Gastroesophageal sphincter (tissue), 4 donors: ENCODE results near the gene RPRD2. TPM values are rescaled to one million over a fixed set of nuclear protein-coding genes. Genes with fewer than 3 reads are reported as not detected.

ENCODE experiments used
- ATAC-seq: fragments of 150-250 bp; one replicate; pipeline ENCODE4 v1.9.1; 2016; ENCODE audit warnings: mild to moderate bottlenecking, moderate library complexity
- H3K27ac ChIP-seq, 4 donors: fragments of 200-600 bp; sonication (generic) in 3 of 4; 1 replicate in 3 of 4; 2 replicates in 1 of 4; pipeline ENCODE4 v1.5.1; 2016 to 2019
- H3K27me3 ChIP-seq: fragments of 200-600 bp; sonication (generic); one replicate; pipeline ENCODE4 v1.5.1; 2019
- H3K36me3 ChIP-seq, 2 donors: fragments of 200-600 bp; sonication (generic); one replicate each; pipeline ENCODE4 v1.5.1; 2019; ENCODE audit warnings: control low read depth in 1 of 2
- H3K4me1 ChIP-seq, 3 donors: fragments of 200-600 bp; sonication (generic); 1 replicate in 2 of 3; 2 replicates in 1 of 3; pipeline ENCODE4 v1.5.1; 2016 to 2019; ENCODE audit warnings: control low read depth in 2 of 3
- H3K4me3 ChIP-seq, 2 donors: fragments of 200-600 bp; sonication (generic); one replicate each; pipeline ENCODE4 v1.5.1; 2019; ENCODE audit warnings: mild to moderate bottlenecking in 1 of 2, moderate library complexity in 1 of 2
- H3K9me3 ChIP-seq, 3 donors: fragments of 200-600 bp; sonication (generic); one replicate each; pipeline ENCODE4 v1.5.1; 2017 to 2019; ENCODE audit warnings: control low read depth in 2 of 3
- CTCF ChIP-seq, 4 experiments: fragments of 200-600 bp in 2 of 4; fragments of 450-650 bp in 2 of 4; sonication (generic) in 1 of 4; IDR thresholded peaks; one replicate each; pipeline ENCODE4 v1.5.1; 2017 to 2019; ENCODE audit warnings: antibody characterized with exemption in 4 of 4, mild to moderate bottlenecking in 2 of 4, moderate library complexity in 2 of 4
- EP300 ChIP-seq: sonication (generic); formaldehyde crosslinking; IDR thresholded peaks from one replicate; pipeline ENCODE4 v1.6.1; 2017; ENCODE audit warnings: antibody characterized with exemption, mild to moderate bottlenecking
- POLR2A ChIP-seq, 2 donors: fragments of 450-650 bp; IDR thresholded peaks; one replicate each; pipeline ENCODE4 v1.6.1; 2017; ENCODE audit warnings: antibody characterized with exemption in 2 of 2, mild to moderate bottlenecking in 2 of 2, moderate library complexity in 1 of 2
- POLR2AphosphoS5 ChIP-seq: sonication (generic); formaldehyde crosslinking; IDR thresholded peaks from one replicate; pipeline ENCODE4 v1.6.1; 2017; ENCODE audit warnings: antibody characterized with exemption
- WGBS, 2 donors: methylation state at CpG; one replicate each; pipeline ENCODE4 v1.1.5; 2018; ENCODE audit warnings: low coverage in 1 of 2; 5-methylcytosine and 5-hydroxymethylcytosine counted together
- total RNA-seq, 4 donors: library from RNA; depleted of rRNA; stranded (reverse); fragments of >200 nt; gene quantifications; one replicate each; pipeline ENCODE4 v1.1.0, GENCODE V29; 2016

RPRD2 gene
- total RNA-seq, 4 donors from 2014 or later = 17.0 to 31.3 (median 26.2) TPM

GRCh38 chr1:150477733-150478132, 113.8 kb downstream of the RPRD2 start:
- H3K36me3 ChIP-seq = peaks cover 0 to 5% of the 10 kb centered on the region in 2 donors
- H3K4me3 ChIP-seq = no peak overlapping the region
- H3K27me3 ChIP-seq = no peaks in the 10 kb centered on the region
- TF ChIP-seq CTCF (IDR thresholded peaks at IDR 0.05) (no peak), POLR2AphosphoS5 (no peak), POLR2A (IDR thresholded peaks at IDR 0.05) (no peak), EP300 (no peak)
- H3K4me1 ChIP-seq = peaks cover 0 to 11% (median 0%) of the 10 kb centered on the region in 3 donors
- H3K27ac ChIP-seq = no peak overlapping the region
- no peaks in the 10 kb centered on the region for H3K9me3 ChIP-seq
- no peak for ATAC-seq
- 26 to 53% methylated on average over 4 of the region's 4 CpGs for WGBS, 2 donors

GRCh38 chr1:150479370-150479769, 115.4 kb downstream of the RPRD2 start:
- Histone ChIP-seq H3K27ac (no peak overlapping the region), H3K4me1 (peaks cover 0 to 11% (median 0%) of the 10 kb centered on the region in 3 donors), H3K9me3 (no peaks in the 10 kb centered on the region), H3K27me3 (no peaks in the 10 kb centered on the region), H3K4me3 (no peak overlapping the region), H3K36me3 (no peaks in the 10 kb centered on the region)
- ATAC-seq = no peak
- no peak for TF ChIP-seq POLR2A (IDR thresholded peaks at IDR 0.05)
- no peak for TF ChIP-seq EP300
- no peak for TF ChIP-seq CTCF (IDR thresholded peaks at IDR 0.05)
- TF ChIP-seq POLR2AphosphoS5 = no peak
- 68 to 73% methylated on average over 4 of the region's 4 CpGs for WGBS, 2 donors

GRCh38 chr1:150479927-150480352, 116.0 kb downstream of the RPRD2 start:
- no peak for ATAC-seq
- WGBS, 2 donors = 48 to 57% methylated on average over 2 of the region's 2 CpGs
- TF ChIP-seq CTCF (IDR thresholded peaks at IDR 0.05) = no peak
- no peak for TF ChIP-seq POLR2AphosphoS5
- TF ChIP-seq EP300 = no peak
- TF ChIP-seq POLR2A (IDR thresholded peaks at IDR 0.05) = no peak

GRCh38 chr1:150484431-150484830, 120.5 kb downstream of the RPRD2 start:
- Histone ChIP-seq H3K27me3 (no peaks in the 10 kb centered on the region), H3K36me3 (peaks cover 0 to 7% of the 10 kb centered on the region in 2 donors), H3K27ac (no peak overlapping the region), H3K4me3 (no peak overlapping the region), H3K9me3 (no peaks in the 10 kb centered on the region), H3K4me1 (peaks cover 0 to 17% (median 5%) of the 10 kb centered on the region in 3 donors)
- ATAC-seq = no peak
- TF ChIP-seq EP300 (no peak), POLR2A (IDR thresholded peaks at IDR 0.05) (no peak), POLR2AphosphoS5 (no peak), CTCF (IDR thresholded peaks at IDR 0.05) (no peak)
- 73 to 82% methylated on average over 2 to 5 of the region's 5 CpGs for WGBS, 2 donors

More at GRCh38 chr1:150479927-150480352, 116.0 kb downstream of the RPRD2 start:
- Histone ChIP-seq H3K27ac (no peak overlapping the region), H3K4me3 (no peak overlapping the region), H3K36me3 (no peaks in the 10 kb centered on the region), H3K9me3 (no peaks in the 10 kb centered on the region), H3K27me3 (no peaks in the 10 kb centered on the region), H3K4me1 (peaks cover 0 to 7% (median 0%) of the 10 kb centered on the region in 3 donors)

GRCh38 chr1:150484861-150485260, 120.9 kb downstream of the RPRD2 start:
- TF ChIP-seq POLR2AphosphoS5 = no peak
- TF ChIP-seq CTCF (IDR thresholded peaks at IDR 0.05) = no peak
- no peak for TF ChIP-seq POLR2A (IDR thresholded peaks at IDR 0.05)
- TF ChIP-seq EP300 = no peak
- no peak for ATAC-seq
- WGBS, 2 donors = 0 to 6% methylated on average over 2 of the region's 2 CpGs

More at GRCh38 chr1:150484861-150485260, 120.9 kb downstream of the RPRD2 start:
- Histone ChIP-seq H3K9me3 (no peaks in the 10 kb centered on the region), H3K36me3 (peaks cover 0 to 12% of the 10 kb centered on the region in 2 donors), H3K4me1 (peaks cover 0 to 17% (median 5%) of the 10 kb centered on the region in 3 donors), H3K4me3 (no peak overlapping the region), H3K27ac (no peak overlapping the region), H3K27me3 (no peaks in the 10 kb centered on the region)
